SK-N-SH (cell line): ENCODE measurements around the gene ERC1. TPM values are rescaled to one million over a fixed set of nuclear protein-coding genes. Genes with fewer than 3 reads are reported as not detected.

Source experiments
- CTCF ChIA-PET: fragments of 300-600, 350-600 bp; formaldehyde crosslinking; extraction: SDS; loops from one replicate; lab custom pipeline; 2021; lab: Yijun Ruan, JAX
- POLR2A ChIA-PET: fragments of 350-600 bp; sonication (Branson Sonifier 250); formaldehyde crosslinking; extraction: SDS; loops from one replicate; lab custom pipeline; 2020; ENCODE audit warnings: antibody characterized with exemption, inconsistent platforms; lab: Yijun Ruan, JAX
- DNase-seq: peaks from one replicate; pipeline ENCODE4 v3.0.0; 2012
- H2AFZ ChIP-seq: fragments of 200-600 bp; sonication (generic); 2 replicates; pipeline ENCODE4 v1.8.1; 2016; ENCODE audit warnings: antibody characterized with exemption, mild to moderate bottlenecking, low read depth
- H3F3A ChIP-seq: fragments of 200-600 bp; sonication (generic); replicated peaks from 2 replicates; pipeline ENCODE3; 2016; ENCODE audit warnings: antibody characterized with exemption, mild to moderate bottlenecking; ENCODE audit not compliant: insufficient read depth
- H3K27ac ChIP-seq, 2 experiments: fragments of 200-500 bp in 1 of 2; fragments of 200-600 bp in 1 of 2; sonication (Bioruptor generic) in 1 of 2; sonication (generic), shearing (Covaris generic) in 1 of 2; 2 replicates each; pipeline versions ENCODE4 v1.5.1 to v1.6.1; 2014 to 2016; ENCODE audit warnings: low read depth in 2 of 2, inconsistent platforms in 1 of 2, low read length in 1 of 2, mild to moderate bottlenecking in 1 of 2, mixed read lengths in 1 of 2
- H3K27me3 ChIP-seq: fragments of 200-600 bp; sonication (generic), shearing (Covaris generic); 2 replicates; pipeline ENCODE4 v1.6.1; 2016; ENCODE audit warnings: mixed run types; ENCODE audit not compliant: insufficient read depth
- H3K36me3 ChIP-seq, 2 experiments: fragments of 200-500 bp in 1 of 2; fragments of 200-600 bp in 1 of 2; sonication (Bioruptor generic) in 1 of 2; sonication (generic) in 1 of 2; replicated peaks in 1 of 2; 2 replicates each; pipeline versions ENCODE3 to v1.5.1; 2014 to 2016; ENCODE audit warnings: low read length in 1 of 2, mild to moderate bottlenecking in 1 of 2; ENCODE audit not compliant: insufficient read depth in 2 of 2, control insufficient read depth in 1 of 2
- H3K4me1 ChIP-seq, 2 experiments: fragments of 200-500 bp in 1 of 2; fragments of 200-600 bp in 1 of 2; sonication (Bioruptor generic) in 1 of 2; sonication (generic), shearing (Covaris generic) in 1 of 2; 2 replicates each; pipeline versions ENCODE4 v1.5.1 to v1.6.1; 2014 to 2016; ENCODE audit warnings: low read depth in 1 of 2, low read length in 1 of 2, mixed run types in 1 of 2; ENCODE audit not compliant: insufficient read depth in 2 of 2, control insufficient read depth in 1 of 2
- H3K4me2 ChIP-seq: fragments of 200-600 bp; sonication (generic), shearing (Covaris generic); 2 replicates; pipeline ENCODE4 v1.6.1; 2017; ENCODE audit warnings: mixed run types
- H3K4me3 ChIP-seq, 2 experiments: fragments of 200-500 bp in 1 of 2; fragments of 200-600 bp in 1 of 2; sonication (Bioruptor generic) in 1 of 2; sonication (generic), shearing (Covaris generic) in 1 of 2; 2 replicates each; pipeline versions ENCODE4 v1.5.1 to v1.8.1; 2014 to 2016; ENCODE audit warnings: low read depth in 2 of 2, inconsistent platforms in 1 of 2, low read length in 1 of 2, mild to moderate bottlenecking in 1 of 2, mixed read lengths in 1 of 2, moderate library complexity in 1 of 2
- H3K79me2 ChIP-seq: fragments of 200-600 bp; sonication (generic); 2 replicates; pipeline ENCODE4 v1.8.1; 2017; ENCODE audit warnings: mild to moderate bottlenecking; ENCODE audit not compliant: insufficient read depth
- H3K9ac ChIP-seq: fragments of 200-600 bp; sonication (generic); 2 replicates; pipeline ENCODE4 v1.6.1; 2017; ENCODE audit warnings: mixed run types
- H3K9me2 ChIP-seq: fragments of 200-600 bp; sonication (generic); 2 replicates; pipeline ENCODE4 v1.6.1; 2017; ENCODE audit warnings: mixed run types
- H3K9me3 ChIP-seq: fragments of 200-600 bp; sonication (generic); 2 replicates; pipeline ENCODE4 v1.6.1; 2017; ENCODE audit warnings: mixed run types, mild to moderate bottlenecking, moderate library complexity
- H4K20me1 ChIP-seq: fragments of 200-600 bp; sonication (generic); 2 replicates; pipeline ENCODE4 v1.6.1; 2017; ENCODE audit warnings: mild to moderate bottlenecking, mixed run types; ENCODE audit not compliant: insufficient read depth
- ELF1 ChIP-seq: IDR thresholded peaks from 2 replicates; pipeline ENCODE4 v1.4.0; 2012
- EZH2phosphoT487 ChIP-seq: fragments of 200-600 bp; sonication (generic); IDR thresholded peaks from 2 replicates; pipeline ENCODE4 v1.6.1; 2017; ENCODE audit warnings: low read depth, mixed run types, mild to moderate bottlenecking, antibody characterized with exemption, moderate library complexity, borderline replicate concordance
- FOXJ3 ChIP-seq: sonication (generic); formaldehyde crosslinking; IDR thresholded peaks from 2 replicates; pipeline ENCODE4 v1.5.1; 2020; ENCODE audit warnings: mild to moderate bottlenecking, missing genetic modification reagents
- FOXM1 ChIP-seq: IDR thresholded peaks from 2 replicates; pipeline ENCODE4 v1.4.0; 2012; ENCODE audit warnings: low read depth, mild to moderate bottlenecking
- GATA2 ChIP-seq: sonication (generic); formaldehyde crosslinking; IDR thresholded peaks from 2 replicates; pipeline ENCODE4 v1.5.0; 2020; ENCODE audit warnings: mild to moderate bottlenecking, missing genetic modification reagents
- IRF3 ChIP-seq: fragments of 150-350 bp; IDR thresholded peaks from 2 replicates; pipeline ENCODE4 v1.6.1; 2016; ENCODE audit warnings: mild to moderate bottlenecking, low read depth, low read length
- MAX ChIP-seq: IDR thresholded peaks from 2 replicates; pipeline ENCODE4 v1.4.0; 2012; ENCODE audit warnings: low read depth
- NRF1 ChIP-seq: IDR thresholded peaks from 2 replicates; pipeline ENCODE4 v1.6.1; 2012; ENCODE audit warnings: low read depth, mild to moderate bottlenecking, low read length
- PBX3 ChIP-seq: IDR thresholded peaks from 2 replicates; pipeline ENCODE4; 2012
- RCOR1 ChIP-seq: fragments of 150-350 bp; IDR thresholded peaks from 2 replicates; pipeline ENCODE4 v1.6.1; 2017; ENCODE audit warnings: antibody characterized with exemption, low read length
- REST ChIP-seq: IDR thresholded peaks from 2 replicates; pipeline ENCODE4 v1.6.1; 2012; ENCODE audit warnings: mild to moderate bottlenecking, low read depth, low read length, moderate library complexity
- SMC3 ChIP-seq: IDR thresholded peaks from 2 replicates; pipeline ENCODE4 v1.6.1; 2012; ENCODE audit warnings: low read depth, low read length, improper control_type of control experiment
- TCF12 ChIP-seq: IDR thresholded peaks from 2 replicates; pipeline ENCODE4 v1.4.0; 2012
- USF1 ChIP-seq: IDR thresholded peaks from 2 replicates; pipeline ENCODE4 v1.4.0; 2012; ENCODE audit warnings: low read depth, borderline replicate concordance
- YY1 ChIP-seq: IDR thresholded peaks from 2 replicates; pipeline ENCODE4 v1.4.0; 2012; ENCODE audit warnings: low read depth, mild to moderate bottlenecking
- ZBTB33 ChIP-seq: IDR thresholded peaks from 2 replicates; pipeline ENCODE4 v1.4.0; 2012; ENCODE audit warnings: low read depth, borderline replicate concordance
- WGBS: methylation state at CpG from one replicate; pipeline ENCODE4 v1.1.6; 2017; ENCODE audit warnings: low lambda C conversion rate; 5-methylcytosine and 5-hydroxymethylcytosine counted together
- polyA plus RNA-seq, 3 experiments: library from polyadenylated mRNA; depleted of rRNA; stranded (reverse); fragments of >200 nt; gene quantifications; 2 replicates each; pipeline ENCODE4 v1.2.3, GENCODE V29; 2012

ERC1 gene
- polyA plus RNA-seq, 1 of the 3 experiments (the other 2 are of a cell fraction) = 7.5 TPM

- no peaks in the 10 kb centered on the region for H3K27me3 ChIP-seq
- H3K4me3 ChIP-seq = peak overlapping the region in 1 of 2 experiments; percentile 21; a peak in 1 of 4 replicates
- WGBS = 77% methylated on average over 7 of the region's 7 CpGs
- no peaks in the 10 kb centered on the region for H3K9me2 ChIP-seq
- H3K9ac ChIP-seq = peak overlapping the region; percentile 51
- peak overlapping the region; percentile 78 for H3K4me2 ChIP-seq
- peak overlapping the region; percentile 86 to 96; a peak in 3 of 4 replicates for H3K27ac ChIP-seq
- peaks cover 0 to 10% of the 10 kb centered on the region in 2 experiments for H3K36me3 ChIP-seq
- CTCF ChIA-PET = interaction anchor here (1.0 kb wide), 1 partner anchor 15 kb away, joined by 3 read pairs; no protein-coding TSS in a partner anchor
- TF ChIP-seq IRF3 = no peak
- TF ChIP-seq MAX = no peak
- no peak for TF ChIP-seq USF1
- TF ChIP-seq TCF12 = no peak
- TF ChIP-seq ELF1 = no peak
- no peak for TF ChIP-seq SMC3
- TF ChIP-seq FOXJ3 (CRISPR knock-in tag) = no peak
- TF ChIP-seq FOXM1 = no peak
- TF ChIP-seq REST = no peak
- TF ChIP-seq NRF1 = no peak
- no peak for TF ChIP-seq RCOR1
- no peaks in the 10 kb centered on the region for H4K20me1 ChIP-seq
- H3F3A ChIP-seq = peaks cover 55% of the 10 kb centered on the region
- DNase-seq = no peak
- peaks cover 16% of the 10 kb centered on the region; the same call in 1 of the 2 replicates for H3K79me2 ChIP-seq
- POLR2A ChIA-PET = no interaction called here
- H3K4me1 ChIP-seq = peaks cover 13 to 52% of the 10 kb centered on the region in 2 experiments
- no peak overlapping the region for H2AFZ ChIP-seq
- no peaks in the 10 kb centered on the region for H3K9me3 ChIP-seq
These were observed 482.4 kb downstream of the ERC1 start for GRCh38 chr12:1473418-1473817.

- no peaks in the 10 kb centered on the region for H3K27me3 ChIP-seq
- H3K4me1 ChIP-seq = peaks cover 13 to 46% of the 10 kb centered on the region in 2 experiments
- H3K9ac ChIP-seq = peak overlapping the region; percentile 74
- H3K36me3 ChIP-seq = peaks cover 0 to 10% of the 10 kb centered on the region in 2 experiments
- no peaks in the 10 kb centered on the region for H3K9me2 ChIP-seq
- peak overlapping the region; percentile 86 to 96 for H3K27ac ChIP-seq
- no peaks in the 10 kb centered on the region for H4K20me1 ChIP-seq
- peaks cover 18% of the 10 kb centered on the region; the same call in 1 of the 2 replicates for H3K79me2 ChIP-seq
- H3K4me3 ChIP-seq = peak overlapping the region; percentile 28 to 52; a peak in 3 of 4 replicates
- no peaks in the 10 kb centered on the region for H3K9me3 ChIP-seq
- no peak overlapping the region for H2AFZ ChIP-seq
- ChIA-PET CTCF (interaction anchor here (0.6 to 1.0 kb wide), 4 partner anchors 15 to 356 kb away, joined by 3 read pairs; no protein-coding TSS in a partner anchor), POLR2A (no interaction called here)
- peaks cover 55% of the 10 kb centered on the region for H3F3A ChIP-seq
- no peak for DNase-seq
- H3K4me2 ChIP-seq = peak overlapping the region; percentile 78
- WGBS = 18% methylated on average over 5 of the region's 5 CpGs
- TF ChIP-seq YY1 (no peak), ZBTB33 (peak; percentile 84), EZH2phosphoT487 (no peak), PBX3 (peak; percentile 94), GATA2 (CRISPR knock-in tag) (no peak), SMC3 (0 out of 2 replicates have a peak, but pooled peaks have one; percentile 1)
These were observed 483.1 kb downstream of the ERC1 start for GRCh38 chr12:1474041-1474573.
